HG03575 (cell line): ENCODE results near the gene DDB1.

Experiments
- ATAC-seq: cut with Tn5 transposase; IDR thresholded peaks from one replicate; pipeline ENCODE4 v1.9.1; 2021; ENCODE audit not compliant: unreplicated experiment, insufficient number of reproducible peaks, low FRiP score; ENCODE audit errors: extremely low read depth

DDB1 gene

GRCh38 chr11:61332797-61333549, at the start of gene DDB1, which contains the start of gene TKFC:
DDB1 (minus strand) TSS chr11:61333105; CDS start chr11:61332968, 137 bp downstream.
TKFC (plus strand) TSS chr11:61333228; CDS start chr11:61334729, 1,501 bp downstream.
- no peak for ATAC-seq

- no peak for ATAC-seq
Measured at GRCh38 chr11:61380884-61381283, 48.0 kb upstream of the DDB1 start.

- no peak for ATAC-seq
Measured at GRCh38 chr11:61378713-61379313, 45.9 kb upstream of the DDB1 start.

GRCh38 chr11:61377461-61378160, 44.7 kb upstream of the DDB1 start:
- ATAC-seq = no peak

- ATAC-seq = no peak
Measured at GRCh38 chr11:61375761-61376108, 42.8 kb upstream of the DDB1 start.

GRCh38 chr11:61372659-61373420, 39.9 kb upstream of the DDB1 start:
- ATAC-seq = no peak

GRCh38 chr11:61370349-61371005, 37.6 kb upstream of the DDB1 start:
- ATAC-seq = no peak

- ATAC-seq = no peak
Measured at GRCh38 chr11:61369372-61370348, 36.8 kb upstream of the DDB1 start.

GRCh38 chr11:61368646-61369045, 35.7 kb upstream of the DDB1 start:
- ATAC-seq = no peak

- no peak for ATAC-seq
Measured at GRCh38 chr11:61367406-61367805, 34.5 kb upstream of the DDB1 start.

GRCh38 chr11:61364012-61364675, 31.2 kb upstream of the DDB1 start:
- no peak for ATAC-seq

GRCh38 chr11:61362542-61362875, 29.6 kb upstream of the DDB1 start:
- ATAC-seq = no peak

- no peak for ATAC-seq
Measured at GRCh38 chr11:61361741-61362541, 29.0 kb upstream of the DDB1 start, which contains the start of the genes CYB561A3 and TMEM138. CYB561A3 (minus strand) TSS chr11:61361882; CDS start chr11:61356713, 5,169 bp downstream. TMEM138 (plus strand) TSS chr11:61362374; CDS start chr11:61364391, 2,017 bp downstream.

GRCh38 chr11:61361237-61361740, 28.4 kb upstream of the DDB1 start:
- ATAC-seq = no peak

GRCh38 chr11:61359516-61359915, 26.6 kb upstream of the DDB1 start:
- ATAC-seq = no peak

GRCh38 chr11:61358566-61358965, 25.7 kb upstream of the DDB1 start:
- no peak for ATAC-seq
